ENCODE measurements around the gene VPS25.

GRCh38 chr17:42814633-42815399, 41.6 kb downstream of the VPS25 start:
- TF ChIP-seq CTCF (IDR thresholded peaks at IDR 0.05): no peak
- no peak for TF ChIP-seq POLR2A (IDR thresholded peaks at IDR 0.05)
